Measurements from ENCODE around the gene RNF14.

The RNF14 gene

GRCh38 chr5:141986072-141986471, 17.2 kb downstream of the RNF14 start:
- no peak for DNase-seq

DNA sequence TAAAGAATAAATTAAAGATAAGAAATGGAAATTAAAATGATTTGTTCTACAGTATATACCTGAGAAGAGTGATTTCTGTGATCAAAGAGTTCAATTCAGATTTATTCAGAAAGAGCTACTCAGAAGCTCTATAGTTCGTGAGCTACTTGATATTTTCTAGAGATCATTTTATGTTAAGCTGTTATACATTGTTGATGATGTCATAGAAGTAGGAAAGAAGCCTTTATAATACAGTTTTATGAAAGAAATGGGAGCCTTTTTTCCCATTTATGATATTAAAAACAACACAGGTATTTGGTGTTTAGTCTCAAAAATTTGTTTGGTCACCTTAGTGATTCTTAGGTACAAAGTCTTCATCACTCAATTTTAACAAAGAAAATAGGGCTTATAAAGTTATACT, 20.8 kb downstream of the RNF14 start:
- no peak for DNase-seq

GRCh38 chr5:141992349-141992963, 23.6 kb downstream of the RNF14 start:
- DNase-seq, result peak; percentile 91

DNA sequence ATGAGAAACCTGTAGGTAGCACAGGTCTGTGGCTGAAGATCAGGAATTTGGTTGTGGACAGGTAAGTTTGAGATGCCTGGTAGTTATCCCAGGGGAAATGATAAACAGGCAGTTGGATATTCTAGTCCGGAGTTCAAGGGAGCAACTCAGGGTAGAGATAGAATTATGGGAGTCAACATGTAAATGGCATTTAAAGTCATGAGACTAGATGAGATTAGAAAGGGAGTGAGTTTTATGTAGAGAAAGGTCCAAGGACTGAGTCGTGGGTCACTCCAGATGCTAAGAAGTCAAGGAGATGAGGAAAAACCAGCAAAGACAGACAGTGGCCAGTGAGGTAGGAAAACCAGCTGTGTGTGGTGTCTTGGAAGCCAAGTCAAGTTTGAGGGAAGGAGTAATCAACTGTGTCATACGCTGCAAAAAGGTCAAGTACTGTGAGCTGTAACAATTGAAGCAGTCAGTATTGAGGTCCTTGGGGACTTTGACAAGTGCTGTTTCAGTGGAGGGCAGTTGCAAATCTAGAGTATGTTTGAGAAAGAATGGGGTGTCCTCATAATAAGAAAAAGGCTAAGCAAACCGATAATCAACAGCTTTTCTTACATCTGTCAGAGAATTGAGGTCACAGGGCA, 25.7 kb downstream of the RNF14 start:
- DNase-seq, result no peak

- no peak for DNase-seq
These were observed 26.8 kb downstream of the RNF14 start for GRCh38 chr5:141995656-141996055.

GRCh38 chr5:141997358-141997960, 28.6 kb downstream of the RNF14 start:
- DNase-seq, result no peak

GRCh38 chr5:142000173-142000572, 31.3 kb downstream of the RNF14 start:
- DNase-seq, result no peak

DNA sequence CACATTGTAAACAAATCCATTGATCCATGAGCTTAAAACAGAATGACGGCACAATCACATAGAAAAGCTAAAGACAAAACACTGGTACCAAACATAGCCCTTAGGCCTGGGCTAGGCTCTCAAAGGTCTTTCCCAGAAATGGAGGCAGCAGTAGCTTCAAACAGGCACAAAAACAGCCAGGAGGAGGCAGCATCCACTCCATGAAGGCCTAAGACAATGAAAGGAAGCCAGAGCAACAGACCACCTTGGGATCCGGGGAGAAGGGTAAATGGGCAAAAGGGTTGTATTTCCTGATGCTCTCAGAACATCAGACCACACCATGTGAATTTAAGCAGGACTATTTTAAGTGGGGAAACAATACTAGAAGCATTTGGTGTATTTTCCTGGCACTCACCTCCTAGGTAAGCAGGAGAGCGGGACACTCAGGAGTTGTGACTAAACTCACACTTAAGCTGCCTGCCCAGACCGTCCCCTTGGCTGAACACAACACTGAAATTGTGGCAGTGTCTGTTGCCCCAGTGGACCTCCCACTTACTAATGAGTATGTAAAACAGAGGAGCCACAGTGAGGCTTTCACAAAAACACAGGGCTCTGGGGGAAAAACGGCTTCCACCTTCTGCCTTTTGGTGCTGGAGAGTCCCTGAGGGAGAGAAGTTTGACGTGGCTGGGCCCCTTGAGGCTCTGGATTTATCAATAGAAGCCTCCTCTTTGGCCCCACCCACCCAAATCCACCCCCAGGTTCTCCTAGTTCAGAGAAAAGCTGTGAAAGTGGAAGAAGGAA, 32.0 kb downstream of the RNF14 start:
- DNase-seq, result no peak

GRCh38 chr5:142003266-142003800, 34.4 kb downstream of the RNF14 start:
- DNase-seq, result no peak

DNA sequence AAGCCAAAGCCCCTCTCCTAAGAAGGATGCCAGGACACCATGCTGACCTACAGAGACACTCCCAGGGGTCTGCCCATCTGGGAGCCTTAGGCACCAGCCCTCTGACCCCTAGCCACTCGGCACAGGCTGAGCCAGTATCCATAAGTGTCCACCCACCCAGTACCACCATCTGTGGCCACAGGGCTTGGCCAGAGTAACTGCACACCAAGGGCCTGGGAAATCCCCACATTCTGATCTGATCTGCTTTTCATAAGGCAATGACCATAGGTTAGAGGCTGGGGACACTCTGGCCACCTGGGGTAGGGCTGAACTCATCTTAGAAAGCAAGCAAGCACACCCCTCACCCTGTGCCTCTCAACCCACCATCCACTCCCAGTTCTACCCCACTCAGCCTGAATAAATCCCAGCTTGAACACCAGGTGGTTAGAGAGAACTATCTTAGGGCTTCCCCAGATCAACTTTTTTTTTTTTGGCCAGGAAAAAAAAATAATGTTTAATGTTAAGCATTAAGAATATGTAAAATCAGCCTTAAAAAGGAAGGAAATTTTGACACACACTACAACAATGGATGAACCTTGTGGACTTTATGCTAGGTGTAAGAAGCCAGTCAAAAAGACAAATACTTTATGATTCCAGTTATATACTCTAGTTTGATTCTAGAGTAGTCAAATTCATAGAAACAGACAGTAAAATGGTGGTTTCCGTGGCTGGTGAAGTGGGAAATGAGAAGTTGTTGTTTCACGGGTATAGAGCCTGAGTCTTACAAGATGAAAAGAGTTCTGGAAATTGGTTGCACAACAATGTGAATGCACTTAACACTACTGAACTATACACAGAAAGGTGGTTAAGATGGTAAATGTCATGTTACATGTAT, 37.7 kb downstream of the RNF14 start:
- no peak for DNase-seq

GRCh38 chr5:142007237-142007544, 38.3 kb downstream of the RNF14 start:
- DNase-seq, result no peak

GRCh38 chr5:142008813-142009212, 39.9 kb downstream of the RNF14 start:
- DNase-seq, result no peak

- peak; percentile 21 for DNase-seq
These were observed 41.0 kb downstream of the RNF14 start for GRCh38 chr5:142009886-142010285.

GRCh38 chr5:142011572-142012185, 42.8 kb downstream of the RNF14 start:
- DNase-seq, result no peak

GRCh38 chr5:142012186-142012785, 43.4 kb downstream of the RNF14 start:
- DNase-seq, result peak; percentile 87

- DNase-seq, result peak; percentile 91
These were observed 44.0 kb downstream of the RNF14 start, which contains the start of gene GNPDA1 for GRCh38 chr5:142012792-142013388. TSS of gene GNPDA1 (minus strand) at chr5:142013027. CDS start at chr5:142012035, 992 bp downstream.

GRCh38 chr5:142013734-142014521, 45.0 kb downstream of the RNF14 start:
- peak; percentile 61 for DNase-seq

DNA sequence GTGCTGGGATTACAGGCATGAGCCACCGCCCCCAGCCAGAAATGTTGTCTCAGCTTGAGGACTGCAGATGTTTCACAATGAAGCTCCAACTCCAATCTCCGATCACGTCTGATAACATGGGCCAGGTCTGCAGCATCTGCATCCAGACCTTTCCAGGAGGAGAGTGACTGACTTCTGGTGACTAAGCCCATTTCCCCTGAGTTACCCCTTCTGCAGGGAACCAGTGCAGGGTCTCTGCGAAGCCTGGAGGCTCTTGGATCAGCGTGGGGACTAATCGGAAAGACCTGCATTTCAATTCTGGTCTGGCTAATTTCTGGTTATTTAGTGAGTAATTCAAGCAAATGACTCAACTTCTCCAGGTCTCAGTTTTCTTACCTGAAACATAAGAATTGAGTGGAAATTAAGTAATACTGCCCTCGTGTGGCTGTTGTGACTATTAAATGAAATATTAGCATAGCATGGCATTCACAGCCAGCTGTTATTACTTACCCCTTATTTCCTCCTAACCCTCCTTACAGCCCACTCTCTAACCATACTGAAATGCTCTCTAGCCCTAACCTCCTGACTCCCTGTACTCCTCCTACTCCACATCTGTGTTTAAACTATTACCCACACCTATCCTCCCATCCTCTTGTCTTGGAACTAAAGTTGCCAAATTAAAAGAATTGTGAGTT, 46.1 kb downstream of the RNF14 start:
- peak; percentile 80 for DNase-seq

GRCh38 chr5:142015781-142016533, 47.1 kb downstream of the RNF14 start:
- DNase-seq, result peak; percentile 79
